Endometrium (tissue), 2 donors: ENCODE results near the gene ITPR2.
"Not testable (repeated sequence)": the region's sequence is repeated elsewhere in the genome, so short reads cannot be mapped to it uniquely, and the experiment has no call there.

Experiments used
- FAIRE-seq: peaks from 2 replicates; lab custom pipeline; 2012; peaks lifted over from hg19 to GRCh38; lab: Jason Lieb, UNC
- donor health status: control.
- donor health status: control.

ITPR2 gene

DNA sequence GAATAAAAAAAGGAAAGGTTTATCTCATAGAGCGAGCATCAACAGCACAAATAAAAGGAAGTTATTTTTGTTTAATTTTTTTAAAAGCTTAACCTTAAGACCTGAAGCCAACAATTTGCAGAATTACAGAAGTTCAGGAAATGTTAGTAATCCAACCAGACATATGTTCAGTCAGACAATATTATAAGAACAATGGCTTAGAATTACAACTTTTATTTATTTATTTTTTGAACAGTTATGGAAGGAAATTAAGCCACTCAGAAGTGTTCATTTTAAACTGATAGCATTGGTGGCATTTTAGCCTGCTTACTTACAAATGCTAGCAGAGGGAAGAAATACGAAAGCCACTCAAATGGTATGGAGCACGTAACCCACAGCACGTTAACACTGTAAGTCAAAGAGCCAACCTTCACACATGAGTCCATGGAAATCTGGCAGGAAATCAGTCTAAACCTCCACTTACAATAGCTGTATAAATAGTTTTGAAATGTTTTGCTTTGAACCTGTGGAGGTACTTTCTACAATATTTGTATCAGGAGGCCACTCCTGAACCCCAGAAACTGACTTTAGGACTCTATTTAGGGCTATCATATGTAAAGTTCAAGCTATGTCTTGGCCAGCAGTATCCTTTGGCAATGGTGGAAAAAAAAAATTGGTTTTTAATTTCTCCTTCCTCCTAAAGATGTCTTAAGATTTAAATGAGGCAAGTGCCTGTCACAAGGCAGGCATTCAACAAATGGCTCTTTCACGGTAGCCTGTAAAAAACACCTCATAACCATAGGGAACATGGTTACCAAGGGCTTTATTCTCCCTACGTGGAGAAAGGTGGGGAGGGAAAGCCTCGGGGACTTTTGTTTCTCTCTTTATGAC is 102.3 kb downstream of the ITPR2 start:
- FAIRE-seq = peak; percentile 67

DNA sequence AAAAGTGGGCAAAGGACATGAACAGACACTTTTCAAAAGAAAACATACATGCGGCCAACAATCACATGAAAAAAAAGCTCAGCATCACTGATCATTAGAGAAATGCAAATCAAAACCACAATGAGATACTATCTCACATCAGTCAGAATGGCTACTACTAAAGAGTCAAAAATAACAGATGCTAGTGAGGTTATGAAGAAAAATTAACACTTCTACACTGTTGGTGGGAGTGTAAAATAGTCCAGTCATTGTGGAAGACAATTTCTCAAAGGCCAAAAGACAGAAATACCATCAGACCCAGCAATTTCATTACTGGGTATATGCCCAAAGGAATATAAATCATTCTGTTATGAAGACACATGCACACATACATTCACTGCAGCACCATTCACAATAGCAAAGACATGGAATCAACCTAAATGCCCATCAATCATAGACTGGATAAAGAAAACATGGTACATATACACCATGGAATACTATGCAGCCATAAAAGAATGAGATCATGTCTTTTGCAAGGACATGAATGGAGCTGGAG is 103.8 kb downstream of the ITPR2 start:
- not testable (repeated sequence) for FAIRE-seq

DNA sequence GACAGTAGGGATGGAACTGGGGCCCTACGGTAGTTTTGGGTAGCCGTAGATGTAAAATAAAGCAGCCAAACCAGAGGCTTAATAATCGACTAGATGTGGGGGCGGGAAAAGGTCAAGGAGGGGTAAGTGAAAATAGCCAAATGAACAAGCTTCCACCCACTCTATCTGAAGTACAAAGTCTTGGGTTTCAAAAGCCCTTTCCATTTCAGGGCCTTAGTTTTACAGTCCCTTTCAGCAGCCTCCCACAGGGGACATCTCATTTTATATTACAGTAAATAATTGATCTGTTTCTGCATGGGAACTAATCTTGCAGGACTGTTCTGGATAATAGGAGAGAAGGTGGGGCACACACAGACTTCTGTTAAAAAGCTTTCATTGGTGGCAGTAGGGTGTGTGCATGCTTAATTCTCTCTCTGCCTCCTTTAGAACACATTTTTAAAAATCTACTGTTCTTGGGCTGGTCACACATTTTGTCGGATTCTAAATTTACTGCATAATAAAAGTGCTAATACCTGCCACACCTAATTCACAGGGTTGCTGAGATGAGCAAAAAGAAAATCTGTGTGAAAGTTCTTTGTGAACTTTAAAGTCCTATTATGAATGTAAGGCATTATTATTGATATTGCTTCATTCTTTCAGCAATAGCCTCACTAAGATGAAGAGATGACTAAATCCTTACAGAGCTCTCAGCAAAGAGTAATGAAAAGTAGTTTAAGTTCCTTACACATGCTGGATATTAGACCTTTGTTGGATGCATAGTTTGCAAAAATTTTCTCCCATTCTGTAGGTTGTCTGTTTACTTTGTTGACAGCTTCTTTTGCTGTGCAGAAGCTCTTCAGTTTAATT is 104.6 kb downstream of the ITPR2 start:
- FAIRE-seq = no peak

DNA sequence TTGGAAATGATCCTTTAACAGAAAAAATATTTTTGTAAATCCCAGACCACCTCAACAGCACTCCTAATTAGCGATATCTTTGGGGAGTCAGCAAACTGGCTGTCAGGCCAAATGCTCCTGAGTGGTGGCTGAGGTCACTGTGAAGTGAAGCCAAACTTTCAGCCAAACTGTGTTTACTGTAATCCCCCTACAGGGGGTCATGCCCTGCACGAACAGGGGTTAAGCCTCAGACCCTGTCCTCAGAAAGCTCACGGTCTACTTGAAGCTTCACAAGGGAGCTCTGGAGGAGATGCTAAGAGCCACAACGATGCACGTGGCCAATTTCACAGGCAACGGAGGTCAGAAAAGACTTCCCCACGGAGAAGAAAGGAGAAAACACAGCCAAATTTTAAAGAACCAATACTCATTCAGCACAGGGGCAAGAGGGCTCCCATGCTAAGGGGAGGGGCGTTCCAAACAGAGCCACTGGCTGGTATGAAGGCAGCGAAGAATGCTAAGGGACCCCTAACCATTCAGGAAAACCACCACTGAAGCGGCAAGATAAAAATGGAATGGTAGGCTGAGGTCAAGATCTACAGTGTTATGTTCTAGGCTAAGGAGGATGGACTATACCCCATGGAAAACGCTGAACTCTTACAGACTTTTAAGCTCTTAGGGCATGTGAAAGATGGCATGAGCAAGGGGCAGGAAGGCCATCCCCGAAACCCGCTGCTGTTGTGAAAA is 105.4 kb downstream of the ITPR2 start:
- FAIRE-seq = no peak

DNA sequence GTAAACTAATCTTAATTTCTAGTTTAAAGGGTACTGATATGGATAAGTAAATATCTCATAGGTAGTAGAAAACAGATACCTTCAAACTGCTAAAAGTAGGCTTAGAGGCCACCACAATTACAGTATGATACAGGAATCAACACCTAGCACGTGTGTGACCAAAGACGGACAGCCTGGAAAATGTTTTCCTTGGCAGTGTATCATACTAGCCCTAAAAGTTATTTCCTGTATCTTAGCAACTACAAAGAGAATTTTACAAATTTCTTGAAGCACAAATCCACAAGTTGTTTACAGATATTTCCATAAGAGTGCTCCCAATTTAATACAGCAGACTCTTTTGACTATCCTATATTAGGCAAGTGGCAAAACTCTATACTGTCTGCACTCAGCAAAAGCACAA is 106.0 kb downstream of the ITPR2 start:
- no peak for FAIRE-seq

DNA sequence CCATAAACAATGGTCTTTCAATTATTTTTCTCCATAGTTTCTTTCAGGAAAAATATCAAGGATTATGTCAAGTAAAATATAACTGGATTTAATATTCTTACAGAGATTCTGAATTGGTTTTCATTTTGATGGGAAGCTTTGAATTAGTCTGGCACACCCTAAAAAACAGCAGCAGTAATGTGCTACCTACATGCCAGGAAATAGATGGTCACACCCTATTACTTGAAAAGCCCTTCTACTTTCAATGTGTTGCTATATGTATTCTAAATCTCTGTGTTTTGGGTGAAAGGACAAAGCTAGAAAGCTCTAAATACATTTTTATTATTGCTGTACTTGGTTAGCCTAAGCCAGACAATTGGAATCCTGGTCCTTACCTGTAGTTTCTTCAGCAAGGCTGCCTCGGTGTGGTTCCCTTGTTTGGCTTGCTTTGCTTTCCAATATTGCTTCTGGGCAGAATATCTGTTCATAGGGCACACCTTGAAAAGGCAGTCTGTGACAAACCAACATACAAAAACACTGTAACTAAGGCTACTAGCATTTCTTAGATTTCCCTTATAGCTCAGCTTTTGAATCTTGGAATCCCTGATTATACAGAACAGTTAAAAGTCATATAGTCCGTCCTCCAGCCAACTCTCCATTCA is 107.6 kb downstream of the ITPR2 start:
- no peak for FAIRE-seq

DNA sequence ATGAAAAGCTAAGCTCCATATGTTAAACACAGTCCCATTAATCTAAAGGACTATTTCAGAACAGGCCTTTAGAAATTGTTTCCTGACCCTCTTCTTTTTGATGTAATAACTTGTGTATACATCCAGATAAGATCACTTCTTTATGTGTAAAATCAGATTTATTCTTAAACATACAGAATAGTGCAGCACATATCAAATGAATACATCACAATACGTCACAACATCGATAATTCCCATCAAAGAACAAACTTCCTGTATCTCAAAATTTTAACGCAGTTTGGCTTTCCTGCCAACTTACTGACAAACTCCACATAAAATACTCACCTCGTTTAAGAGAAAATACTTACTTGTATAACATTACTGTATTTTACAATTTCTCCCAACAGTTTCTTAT is 108.7 kb downstream of the ITPR2 start:
- FAIRE-seq = peak; percentile 15

DNA sequence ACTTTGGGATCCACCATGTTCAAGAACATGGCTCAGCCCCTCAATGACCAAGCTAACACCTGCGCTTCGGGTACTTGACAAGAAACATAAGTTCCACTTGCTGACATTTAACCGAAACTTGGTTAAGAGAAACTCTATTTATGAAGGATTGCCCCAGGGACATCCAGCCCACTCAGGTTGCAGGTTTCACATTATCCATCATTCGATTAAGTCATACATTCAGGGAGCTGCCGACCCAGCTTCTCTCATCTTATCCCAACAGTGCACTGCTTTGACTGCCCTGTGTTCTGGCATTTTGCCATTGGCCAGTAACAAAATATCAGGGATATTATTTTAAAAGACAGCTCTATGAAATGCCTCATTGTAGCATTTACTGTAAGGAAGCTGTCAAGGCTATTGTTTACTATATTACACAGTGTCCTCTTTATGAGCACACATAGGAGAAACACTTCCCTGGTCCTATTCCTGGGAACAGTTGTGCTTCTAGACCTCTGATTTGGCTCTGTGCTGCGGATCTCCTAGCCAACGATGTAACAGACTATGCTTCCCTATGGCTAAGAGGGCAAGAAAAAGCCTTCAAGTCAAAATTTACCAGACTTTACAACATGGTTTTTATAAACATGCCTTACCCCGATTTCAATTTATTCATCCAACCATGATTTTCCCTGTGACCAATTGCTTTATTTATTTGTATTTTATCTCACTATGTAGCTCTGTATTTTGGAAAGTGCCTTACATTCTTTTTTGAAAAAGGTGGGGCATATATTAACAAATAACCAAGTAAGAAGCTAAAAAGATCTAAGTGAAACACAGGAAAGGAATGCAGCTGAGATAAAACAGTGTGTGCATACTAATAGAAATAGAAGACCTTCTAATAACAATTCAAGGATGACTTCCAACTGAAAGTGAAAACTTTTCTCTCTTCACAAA is 109.3 kb downstream of the ITPR2 start:
- FAIRE-seq = peak; percentile 57

DNA sequence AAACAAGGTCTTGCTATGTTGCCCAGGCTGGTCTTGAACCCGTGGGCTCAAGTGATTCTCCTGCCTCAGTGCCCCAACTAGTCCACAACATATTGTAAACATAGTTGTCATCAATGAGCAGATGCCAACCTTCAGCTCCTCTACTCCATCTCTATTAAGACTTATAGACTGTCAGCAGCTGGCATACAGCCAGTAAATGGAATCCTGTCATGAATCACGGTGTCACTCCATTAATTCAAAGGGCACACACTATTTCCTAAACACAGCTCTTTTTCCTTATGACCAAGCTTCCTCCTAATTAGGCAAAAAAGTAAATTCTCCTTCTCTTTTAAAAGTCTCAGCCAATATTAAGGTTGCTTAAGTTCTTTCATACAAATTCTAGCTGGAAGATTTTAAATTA is 111.2 kb downstream of the ITPR2 start:
- FAIRE-seq = no peak

DNA sequence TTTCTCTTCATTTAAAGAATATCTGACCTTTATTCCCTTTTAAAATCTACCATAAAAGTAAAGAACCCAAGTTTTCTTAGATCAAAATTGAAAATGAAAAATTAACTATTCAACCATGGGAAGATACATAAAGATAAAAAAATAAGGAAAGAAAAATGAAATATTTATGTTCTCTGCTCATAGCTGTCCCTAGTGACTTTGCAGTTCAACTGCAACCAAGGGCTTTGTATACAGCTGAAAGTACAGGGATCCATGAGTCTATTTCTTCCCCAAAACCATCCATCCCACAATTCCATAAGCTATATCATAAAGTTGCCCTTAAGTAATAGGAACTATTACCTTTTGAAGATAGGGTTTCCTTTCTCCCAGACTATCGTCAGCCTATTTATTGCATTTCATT is 113.1 kb downstream of the ITPR2 start:
- FAIRE-seq = no peak

DNA sequence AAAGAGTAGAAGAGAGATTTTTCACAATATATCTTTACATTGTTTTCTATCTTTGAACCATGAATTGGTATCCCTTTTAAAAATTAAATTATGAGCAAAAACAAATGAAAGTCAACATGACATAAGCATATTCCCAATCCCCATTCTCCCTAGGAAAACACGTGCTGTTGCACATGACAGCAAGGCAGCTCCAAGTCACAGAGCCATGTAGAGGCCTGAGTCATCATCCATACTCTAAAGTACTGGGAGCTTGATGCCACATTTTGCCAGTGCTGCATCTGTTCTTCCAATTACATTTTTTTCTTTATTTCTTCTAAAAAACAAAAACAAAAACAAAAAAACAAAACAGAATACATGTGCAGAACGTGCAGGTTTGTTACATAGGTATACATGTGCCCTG is 115.2 kb downstream of the ITPR2 start:
- no peak for FAIRE-seq

DNA sequence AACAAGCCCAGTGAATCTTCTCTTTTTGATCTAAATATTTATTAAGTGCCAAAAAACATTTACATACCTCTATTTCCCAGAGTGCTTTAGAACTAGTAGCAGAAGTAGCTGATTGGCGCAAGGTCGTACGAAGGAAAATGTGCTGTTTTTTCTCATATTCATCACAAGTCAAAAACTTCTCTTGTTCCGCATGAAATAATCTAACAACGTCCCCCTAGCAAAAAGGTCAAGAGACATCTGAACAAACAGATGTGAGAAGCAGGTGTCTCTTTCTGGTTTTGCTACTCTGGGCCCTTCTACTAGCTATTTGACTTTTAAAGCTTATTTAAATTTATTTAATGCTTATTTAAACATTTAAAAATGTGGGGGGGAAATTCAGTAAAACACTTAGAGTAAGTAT is 117.8 kb downstream of the ITPR2 start:
- no peak for FAIRE-seq

DNA sequence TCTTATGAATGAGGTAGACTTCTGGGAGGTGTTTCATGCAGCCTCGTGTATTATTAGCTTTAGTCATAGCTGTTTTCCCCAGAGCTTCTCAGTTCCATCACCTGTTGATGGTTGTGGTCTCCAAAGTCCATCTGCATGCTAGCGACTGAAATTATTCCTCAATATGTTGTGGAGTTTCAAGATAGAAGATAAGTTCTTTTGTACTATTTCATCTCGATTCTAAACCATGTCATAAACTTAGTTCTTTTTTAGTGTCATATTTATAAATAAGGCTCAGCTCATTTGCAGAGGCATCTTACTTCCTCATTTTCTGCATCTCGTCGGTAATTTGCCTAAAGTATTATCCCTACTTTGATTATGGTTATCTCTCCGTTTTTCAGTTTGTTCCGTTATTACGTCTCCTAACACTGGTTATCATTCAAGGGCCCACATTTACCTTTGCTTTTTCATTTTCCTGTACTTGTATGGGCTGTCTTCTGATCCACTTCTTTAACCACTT is 119.1 kb downstream of the ITPR2 start:
- FAIRE-seq = no peak

DNA sequence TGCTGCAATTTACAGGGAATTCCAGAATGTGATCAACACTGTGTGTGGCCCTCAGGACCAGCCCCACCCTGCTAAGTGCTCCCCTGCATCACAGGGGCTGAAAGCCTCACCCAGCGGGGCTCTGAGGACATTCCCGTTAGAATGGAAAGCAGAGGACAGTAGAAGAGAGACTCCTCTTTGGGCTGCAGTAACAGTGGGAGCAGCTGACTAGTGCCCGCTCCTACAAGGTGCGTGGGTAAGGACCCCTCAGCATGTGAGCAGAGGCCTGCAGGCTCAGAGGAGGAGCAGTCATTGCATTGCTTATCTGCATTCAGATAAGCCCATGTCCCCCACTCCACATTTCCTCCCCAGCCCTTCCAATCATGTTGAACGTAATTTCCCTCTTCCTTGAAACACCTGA is 120.1 kb downstream of the ITPR2 start:
- no peak for FAIRE-seq

DNA sequence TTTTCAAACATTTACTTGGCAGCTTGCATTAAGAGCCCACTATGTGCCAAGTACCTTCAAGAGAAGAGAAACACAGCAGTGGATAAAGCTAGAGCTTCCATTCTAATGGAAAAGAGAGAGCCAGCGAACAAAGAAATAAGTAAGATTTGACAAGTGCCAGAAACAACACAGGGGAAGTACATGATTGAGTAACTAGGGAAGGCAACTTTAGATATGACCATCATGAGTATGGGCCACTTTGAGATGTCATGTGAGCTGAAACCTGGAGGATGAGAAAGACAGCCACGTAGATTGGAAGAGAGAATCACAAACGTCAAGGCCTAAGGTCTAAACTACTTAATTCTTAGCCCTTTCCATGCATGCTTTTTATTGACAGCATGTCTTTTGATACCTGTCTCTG is 121.4 kb downstream of the ITPR2 start:
- no peak for FAIRE-seq

DNA sequence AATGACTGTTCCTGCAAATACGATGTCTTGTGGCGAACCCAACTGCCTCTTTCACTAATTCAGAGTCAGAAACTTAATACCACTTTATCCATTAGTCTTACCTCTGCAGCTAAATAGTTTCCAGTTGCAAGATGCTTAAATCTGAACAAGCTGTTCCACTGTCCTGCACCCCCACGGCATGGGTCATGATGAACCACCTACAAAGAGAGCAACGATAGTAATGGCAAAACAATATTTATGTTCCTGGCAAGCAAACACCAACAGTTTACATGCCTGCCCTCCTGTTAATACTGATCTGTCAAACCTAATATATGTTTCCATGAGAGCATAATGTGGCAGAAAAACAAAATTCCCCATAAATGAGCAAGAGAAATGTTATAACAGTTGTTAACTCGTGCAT is 121.9 kb downstream of the ITPR2 start:
- peak; percentile 62 for FAIRE-seq

DNA sequence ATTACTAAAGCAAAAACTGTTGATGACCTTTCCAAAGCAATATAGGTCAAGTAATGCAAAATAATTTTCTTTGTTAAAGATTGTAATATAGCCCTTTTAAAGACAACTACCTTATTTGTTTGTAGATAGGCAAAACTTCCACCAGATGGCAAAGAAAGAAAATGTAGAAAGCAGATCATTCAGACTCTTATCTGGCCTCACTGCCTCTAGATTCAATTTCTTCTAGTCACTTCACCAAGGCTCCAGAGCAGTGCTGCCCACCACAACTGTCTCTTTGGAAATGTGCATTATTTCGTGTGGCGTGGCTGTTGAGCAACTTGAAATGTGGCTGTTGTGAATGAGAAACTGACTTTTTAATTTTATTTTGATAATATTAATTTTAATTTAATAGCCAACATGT is 127.1 kb downstream of the ITPR2 start:
- no peak for FAIRE-seq

DNA sequence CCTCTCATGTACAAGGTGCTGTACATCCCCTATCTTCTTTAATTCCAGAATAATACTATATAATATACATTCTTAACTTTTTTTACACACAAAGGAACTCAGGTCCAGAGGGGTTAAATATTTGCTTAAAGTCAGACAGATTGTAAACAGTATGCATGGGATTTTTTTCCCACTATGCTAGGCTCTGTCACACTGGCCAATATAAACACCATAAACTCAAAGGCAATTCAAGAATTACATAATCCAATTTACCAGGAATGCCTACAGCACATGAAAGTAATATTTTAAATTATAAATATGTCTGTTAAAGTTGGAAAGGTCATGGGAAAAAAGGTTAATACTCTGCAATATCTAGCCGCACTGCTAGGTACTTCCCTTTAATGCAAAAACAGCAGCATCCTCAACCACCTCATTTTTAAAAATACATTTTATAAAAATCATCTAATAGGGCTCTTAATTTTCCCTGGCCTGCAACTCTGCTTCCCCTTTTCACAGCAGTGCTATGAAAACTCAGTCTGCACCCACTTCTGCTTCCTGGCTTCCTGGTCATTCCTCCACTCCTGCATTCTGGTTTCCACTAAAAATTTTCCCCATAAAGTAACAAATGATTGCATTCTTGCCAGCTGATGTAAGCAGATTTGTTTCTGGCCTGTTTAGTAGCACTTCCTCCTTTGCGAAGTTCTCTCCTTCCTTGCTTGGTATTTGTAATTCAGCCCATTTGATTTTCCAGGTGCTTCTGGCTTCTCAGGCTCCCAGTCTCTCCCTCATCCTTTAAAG is 128.1 kb downstream of the ITPR2 start:
- peak; percentile 66 for FAIRE-seq

DNA sequence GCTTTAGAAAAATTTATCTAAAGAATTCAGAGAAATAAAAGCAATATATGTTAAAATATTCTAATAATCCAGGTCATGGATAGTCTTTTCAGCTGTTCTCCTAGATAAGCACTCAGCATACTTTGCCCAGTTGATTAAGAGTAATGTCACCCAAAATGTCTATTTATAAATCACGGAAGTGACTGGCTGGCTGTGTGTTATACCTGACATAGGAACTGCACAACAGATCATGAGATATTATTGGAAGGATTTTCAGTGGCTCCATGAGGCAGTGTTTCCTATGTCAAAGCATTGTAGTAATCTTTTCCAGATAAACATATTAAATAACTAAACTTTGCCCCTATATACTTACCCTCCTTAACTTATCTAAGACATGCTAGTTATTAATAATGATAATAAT is 128.8 kb downstream of the ITPR2 start:
- no peak for FAIRE-seq

DNA sequence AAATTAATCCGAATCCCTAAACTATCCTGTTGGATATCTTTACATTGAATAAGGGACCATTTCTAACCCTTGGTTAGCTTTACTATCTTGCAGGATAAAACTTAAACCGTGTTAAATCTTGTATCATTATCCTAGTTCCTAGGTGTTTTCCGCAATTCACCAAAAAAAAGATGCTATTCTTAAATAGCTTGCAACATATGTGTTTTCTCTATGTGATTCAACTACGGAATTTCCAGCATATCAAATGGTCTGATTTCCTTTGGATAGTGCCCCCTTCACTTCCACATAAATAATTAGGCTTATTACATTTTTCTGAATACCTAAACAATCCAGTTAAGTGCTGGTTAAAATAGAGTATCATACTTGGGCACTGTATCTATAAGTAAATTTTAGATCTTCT is 130.3 kb downstream of the ITPR2 start:
- no peak for FAIRE-seq
